Measurements from ENCODE around the gene USP54.

DNA sequence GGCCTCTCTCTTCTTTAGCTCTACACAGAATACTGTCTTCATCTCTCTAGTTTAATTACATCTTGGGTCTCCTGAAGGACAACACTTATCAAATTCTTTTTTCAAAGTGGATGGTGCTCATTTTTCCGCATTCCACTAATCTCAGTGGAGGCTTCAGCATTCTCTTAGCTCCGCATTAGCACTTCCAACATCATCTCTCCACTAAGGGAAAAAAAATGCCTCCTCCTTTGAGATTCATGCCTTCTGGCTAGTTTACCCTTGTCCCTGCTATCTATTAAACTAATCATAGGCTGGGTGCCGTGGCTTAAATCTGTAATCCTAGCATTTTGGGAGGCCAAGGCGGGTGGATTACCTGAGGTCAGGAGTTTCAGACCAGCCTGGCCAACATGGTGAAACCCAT lies 104.5 kb downstream of the USP54 start:
- TF ChIP-seq, protein P1, sequence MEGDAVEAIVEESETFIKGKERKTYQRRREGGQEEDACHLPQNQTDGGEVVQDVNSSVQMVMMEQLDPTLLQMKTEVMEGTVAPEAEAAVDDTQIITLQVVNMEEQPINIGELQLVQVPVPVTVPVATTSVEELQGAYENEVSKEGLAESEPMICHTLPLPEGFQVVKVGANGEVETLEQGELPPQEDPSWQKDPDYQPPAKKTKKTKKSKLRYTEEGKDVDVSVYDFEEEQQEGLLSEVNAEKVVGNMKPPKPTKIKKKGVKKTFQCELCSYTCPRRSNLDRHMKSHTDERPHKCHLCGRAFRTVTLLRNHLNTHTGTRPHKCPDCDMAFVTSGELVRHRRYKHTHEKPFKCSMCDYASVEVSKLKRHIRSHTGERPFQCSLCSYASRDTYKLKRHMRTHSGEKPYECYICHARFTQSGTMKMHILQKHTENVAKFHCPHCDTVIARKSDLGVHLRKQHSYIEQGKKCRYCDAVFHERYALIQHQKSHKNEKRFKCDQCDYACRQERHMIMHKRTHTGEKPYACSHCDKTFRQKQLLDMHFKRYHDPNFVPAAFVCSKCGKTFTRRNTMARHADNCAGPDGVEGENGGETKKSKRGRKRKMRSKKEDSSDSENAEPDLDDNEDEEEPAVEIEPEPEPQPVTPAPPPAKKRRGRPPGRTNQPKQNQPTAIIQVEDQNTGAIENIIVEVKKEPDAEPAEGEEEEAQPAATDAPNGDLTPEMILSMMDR (IDR thresholded peaks at IDR 0.05) = no peak
- no peak for TF ChIP-seq POLR2A (IDR thresholded peaks at IDR 0.05)
